ENCODE results near the gene MDFI.

The MDFI gene

GRCh38 chr6:41638935-41639808 lies 904 bp downstream of the MDFI start:
- peak overlapping the region; percentile 77 for H3K4me3 ChIP-seq (ENCODE audit: low read depth, low read length)
- peak; percentile 84 for DNase-seq (ENCODE audit: low read depth)
- no peak for TF ChIP-seq CTCF (conservative IDR thresholded peaks at IDR 0.05; ENCODE audit: low read depth, low read length)

- peak; percentile 84 for DNase-seq (ENCODE audit: low read depth)
- peak overlapping the region; percentile 77 for H3K4me3 ChIP-seq (ENCODE audit: low read depth, low read length)
- no peak for TF ChIP-seq CTCF (conservative IDR thresholded peaks at IDR 0.05; ENCODE audit: low read depth, low read length)
These were observed 1.6 kb downstream of the MDFI start for GRCh38 chr6:41639809-41640371.

GRCh38 chr6:41640426-41640825 lies 2.2 kb downstream of the MDFI start:
- peak; percentile 55 for DNase-seq (ENCODE audit: low read depth)
- peak overlapping the region; percentile 77 for H3K4me3 ChIP-seq (ENCODE audit: low read depth, low read length)
- no peak for TF ChIP-seq CTCF (conservative IDR thresholded peaks at IDR 0.05; ENCODE audit: low read depth, low read length)

GRCh38 chr6:41641352-41641925 lies 3.2 kb downstream of the MDFI start:
- no peak overlapping the region for H3K4me3 ChIP-seq (ENCODE audit: low read depth, low read length)
- no peak for TF ChIP-seq CTCF (conservative IDR thresholded peaks at IDR 0.05; ENCODE audit: low read depth, low read length)
- DNase-seq (ENCODE audit: low read depth): no peak

- DNase-seq (ENCODE audit: low read depth): no peak
- no peak overlapping the region for H3K4me3 ChIP-seq (ENCODE audit: low read depth, low read length)
- no peak for TF ChIP-seq CTCF (conservative IDR thresholded peaks at IDR 0.05; ENCODE audit: low read depth, low read length)
These were observed 4.1 kb downstream of the MDFI start for GRCh38 chr6:41642090-41642959.

- no peak overlapping the region for H3K4me3 ChIP-seq (ENCODE audit: low read depth, low read length)
- DNase-seq (ENCODE audit: low read depth): peak; percentile 42
- no peak for TF ChIP-seq CTCF (conservative IDR thresholded peaks at IDR 0.05; ENCODE audit: low read depth, low read length)
These were observed 5.0 kb downstream of the MDFI start for GRCh38 chr6:41642960-41643898.
